ENCODE data around the gene GDI1. TPM values are rescaled to one million over a fixed set of nuclear protein-coding genes. Genes with fewer than 3 reads are reported as not detected.

The GDI1 gene
- total and polyA plus RNA-seq, 10 of the 15 experiments (the other 5 are each of a cell fraction or from before 2014, with no cell fraction given), result 0.92 to 102 (median 49.6) TPM

- RAD21 ChIA-PET (ENCODE audit: unreplicated experiment), result no interaction called here
- in situ Hi-C loops (cut with MboI), result no loop called here
- intact Hi-C loops (cut with micrococcal nuclease; ENCODE audit: unreplicated experiment), result no loop called here
- H3K79me2 ChIP-seq (ENCODE audit: control insufficient read depth, insufficient read depth, low read length), result peaks cover 4% of the 10 kb centered on the region
- H3K4me1 ChIP-seq (ENCODE audit: control insufficient read depth, insufficient read depth, low read length), result no peaks in the 10 kb centered on the region
- H3K4me2 ChIP-seq (ENCODE audit: control insufficient read depth, insufficient read depth), result no peak overlapping the region
- SMC1A ChIA-PET (ENCODE audit: uncharacterized antibody, unreplicated experiment), result interaction anchor here (0.6 kb wide), 2 partner anchors 75 to 1543 kb away, joined by 3 to 4 read pairs; no protein-coding TSS in a partner anchor
- no peak overlapping the region for H2AFZ ChIP-seq (ENCODE audit: control insufficient read depth, low read depth, low read length)
- H3K27me3 ChIP-seq (replicated peaks in 1 of 2; ENCODE audit: control insufficient read depth in 2 of 2, insufficient read depth in 2 of 2, low read length in 1 of 2), result no peaks in the 10 kb centered on the region
- CTCF ChIA-PET, result interaction anchor here (1.2 kb wide), 1 partner anchor 63 kb away, joined by 3 read pairs; no protein-coding TSS in a partner anchor
- no peak overlapping the region for H3K4me3 ChIP-seq
- no peak for ATAC-seq
- no peak for FAIRE-seq
- POLR2A ChIA-PET, result no interaction called here
- H3K36me3 ChIP-seq (ENCODE audit: control insufficient read depth in 2 of 2, insufficient read depth in 2 of 2, low read length in 1 of 2), result peaks cover 0 to 2% of the 10 kb centered on the region in 2 experiments; a peak in 2 of 4 replicates
- H3K9ac ChIP-seq (ENCODE audit: control insufficient read depth, insufficient read depth, low read length), result no peak overlapping the region
- no peak for TF ChIP-seq ZBTB11 (CRISPR knock-in tag; IDR thresholded peaks at IDR 0.05)
- TF ChIP-seq CBX3 (IDR thresholded peaks at IDR 0.05; ENCODE audit: borderline replicate concordance, low read depth), result no peak
- TF ChIP-seq EP300 (IDR thresholded peaks at IDR 0.05; ENCODE audit: borderline replicate concordance in 1 of 2, control insufficient read depth in 1 of 2, low read depth in 2 of 2, low read length in 2 of 2), result no peak
- TF ChIP-seq CEBPB (IDR thresholded peaks at IDR 0.05; ENCODE audit: borderline replicate concordance in 1 of 2, low read depth in 2 of 2, low read length in 2 of 2), result no peak
- no peak for TF ChIP-seq ZNF207 (IDR thresholded peaks at IDR 0.05; ENCODE audit: borderline replicate concordance)
- no peak for TF ChIP-seq ZNF274 (IDR thresholded peaks at IDR 0.05; ENCODE audit: insufficient read depth, insufficient read length)
- TF ChIP-seq RFX5 (IDR thresholded peaks at IDR 0.05; ENCODE audit: low read depth, low read length), result no peak
- no peak for TF ChIP-seq HCFC1 (IDR thresholded peaks at IDR 0.05; ENCODE audit: low read length)
- TF ChIP-seq RAD51 (IDR thresholded peaks at IDR 0.05), result no peak
- DNase-seq (ENCODE audit: low read depth, low spot score), result no peak
- 80% methylated on average over 28 of the region's 36 CpGs for WGBS (ENCODE audit: insufficient coverage, insufficient replicate concordance, low lambda C conversion rate, missing lambda C conversion rate)
- H3K27ac ChIP-seq (ENCODE audit: control insufficient read depth, insufficient read depth), result no peak overlapping the region
- H3K9me3 ChIP-seq (replicated peaks; ENCODE audit: control insufficient read depth, insufficient read depth, low read length), result no peaks in the 10 kb centered on the region; the same call in 2 of the 3 replicates
- H4K20me1 ChIP-seq (ENCODE audit: control insufficient read depth, insufficient read depth), result no peaks in the 10 kb centered on the region
- no TSS peak for BruUV-seq (replicated peaks)
Observed at GRCh38 chrX:154463611-154464220, 26.8 kb downstream of the GDI1 start.
